ENCODE measurements around the gene SORD. TPM values are rescaled to one million over a fixed set of nuclear protein-coding genes. Genes with fewer than 3 reads are reported as not detected.
"Not testable (repeated sequence)": the region's sequence is repeated elsewhere in the genome, so short reads cannot be mapped to it uniquely, and the experiment has no call there.

SORD gene
- total RNA-seq, 2 experiments from 2014 or later = 7.6 to 10.2 TPM

- DNase-seq (no peak), ATAC-seq (ENCODE audit: low read depth) (no peak)
- POLR2A ChIA-PET = no interaction called here
- Mint-ChIP-seq H3K36me3 (no peaks in the 10 kb centered on the region), H3K27me3 (peaks cover 5% of the 10 kb centered on the region), H3K4me3 (no peak overlapping the region), H3K27ac (no peak overlapping the region), H3K9me3 (no peaks in the 10 kb centered on the region), H3K4me1 (no peaks in the 10 kb centered on the region)
Observed at GRCh38 chr15:45102226-45102625, 79.2 kb downstream of the SORD start.

DNA sequence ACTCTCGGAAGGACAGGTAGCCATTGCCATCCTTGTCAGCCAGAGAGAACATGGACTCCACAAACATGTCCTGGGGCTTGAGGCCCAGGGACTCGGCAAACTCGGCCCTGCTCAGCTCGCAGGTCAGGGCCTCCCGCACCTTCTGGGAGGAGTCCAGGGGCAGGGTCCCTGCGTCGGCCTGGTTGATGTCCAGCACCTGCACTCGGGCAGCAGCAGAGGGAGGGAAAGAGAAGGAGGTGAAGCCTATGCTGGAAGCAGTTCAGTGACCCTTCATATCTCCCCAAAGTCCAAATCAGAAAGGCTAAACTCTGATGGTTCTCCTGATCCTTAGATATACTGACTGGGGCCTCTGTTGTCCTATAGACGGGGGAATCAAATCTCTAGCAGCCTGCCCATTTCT lies 81.2 kb downstream of the SORD start:
- H3K4me1 Mint-ChIP-seq; H3K9me3 Mint-ChIP-seq; ATAC-seq (ENCODE audit: low read depth); DNase-seq; H3K4me3 Mint-ChIP-seq; POLR2A ChIA-PET; H3K36me3 Mint-ChIP-seq; H3K27ac Mint-ChIP-seq: not testable (repeated sequence)
- H3K27me3 Mint-ChIP-seq = peaks cover 11% of the 10 kb centered on the region

- ATAC-seq (ENCODE audit: low read depth) (no peak), DNase-seq (no peak)
- Mint-ChIP-seq H3K36me3 (no peaks in the 10 kb centered on the region), H3K4me3 (no peak overlapping the region), H3K9me3 (no peaks in the 10 kb centered on the region), H3K27me3 (peaks cover 25% of the 10 kb centered on the region), H3K4me1 (peaks cover 1% of the 10 kb centered on the region), H3K27ac (no peak overlapping the region)
- POLR2A ChIA-PET = no interaction called here
Observed at GRCh38 chr15:45105586-45105985, 82.6 kb downstream of the SORD start.

DNA sequence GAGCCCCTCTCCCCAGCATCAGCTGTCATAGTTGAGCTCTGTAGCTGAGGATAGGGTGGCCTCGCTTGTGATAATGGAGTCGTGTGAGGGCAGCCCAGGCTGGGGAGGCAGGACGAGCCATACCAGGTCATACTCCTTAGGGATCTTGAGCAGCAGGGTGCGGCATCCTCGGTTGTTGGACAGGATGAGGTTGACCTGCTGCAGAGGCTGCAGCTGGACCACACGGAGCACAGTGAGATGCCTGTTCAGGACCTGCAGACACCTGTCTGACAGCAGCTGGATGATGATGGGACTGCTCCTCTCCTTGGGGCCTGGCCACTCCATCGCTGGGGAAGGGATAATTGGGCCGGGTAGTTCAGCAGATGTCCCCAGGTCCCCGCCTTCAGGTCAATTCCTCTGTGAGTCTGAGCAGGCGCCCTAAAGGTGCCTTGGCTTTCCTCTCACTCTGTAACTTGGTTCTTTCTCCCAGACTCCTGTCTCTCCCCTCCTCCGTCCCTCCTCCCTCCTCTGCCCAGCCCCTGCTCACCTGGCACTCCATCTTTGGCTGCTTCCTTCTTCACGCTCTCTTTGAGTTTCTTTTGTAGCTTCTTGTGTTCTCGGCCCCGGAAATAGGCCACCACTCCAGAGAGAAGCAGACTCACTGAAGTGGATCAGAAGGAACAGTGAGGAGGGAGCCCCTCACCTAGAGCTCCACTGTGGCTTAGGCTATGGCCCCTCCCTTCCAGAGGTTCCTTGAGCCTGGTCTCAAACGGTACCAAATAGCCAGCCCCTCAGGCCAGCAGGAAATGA lies 83.2 kb downstream of the SORD start:
- Mint-ChIP-seq H3K9me3 (no peaks in the 10 kb centered on the region), H3K4me3 (no peak overlapping the region), H3K27me3 (peaks cover 24% of the 10 kb centered on the region), H3K4me1 (peaks cover 1% of the 10 kb centered on the region), H3K27ac (no peak overlapping the region), H3K36me3 (no peaks in the 10 kb centered on the region)
- no peak for ATAC-seq (ENCODE audit: low read depth)
- POLR2A ChIA-PET = no interaction called here
- DNase-seq = no peak

DNA sequence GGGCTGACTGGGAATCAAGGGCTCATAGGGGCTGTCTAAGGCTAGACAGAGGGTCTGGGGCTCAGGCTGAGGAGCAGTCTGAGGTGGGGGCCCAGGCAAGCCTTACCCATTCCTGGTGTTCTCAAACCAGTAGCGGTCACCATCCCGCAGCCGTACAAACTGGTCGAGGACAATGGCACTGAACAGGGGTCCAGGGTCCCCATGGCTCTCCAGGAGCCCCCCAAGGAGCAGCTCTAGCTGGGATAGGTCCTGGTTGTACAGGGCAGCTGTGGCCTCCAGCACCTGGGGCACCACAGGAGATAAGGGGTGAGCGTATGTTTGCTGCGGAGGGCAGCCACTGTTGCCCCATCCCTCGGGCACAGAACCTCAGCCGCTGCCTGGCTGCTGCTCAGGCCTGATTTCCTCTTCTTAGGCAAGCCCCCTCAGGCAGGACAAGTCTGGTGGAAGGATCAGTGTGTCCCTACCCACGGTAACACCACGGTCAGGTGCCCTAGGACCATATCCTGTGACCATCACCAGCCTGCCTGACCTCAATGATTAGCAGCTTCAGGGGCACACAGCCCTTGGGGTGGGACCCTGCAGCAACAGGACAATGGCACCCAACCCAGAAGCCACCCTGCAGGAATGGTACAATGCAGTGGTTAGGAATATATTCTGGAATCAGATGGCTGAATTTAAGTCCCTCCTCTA lies 85.1 kb downstream of the SORD start:
- Mint-ChIP-seq H3K4me3 (no peak overlapping the region), H3K27me3 (peaks cover 37% of the 10 kb centered on the region), H3K36me3 (no peaks in the 10 kb centered on the region), H3K9me3 (no peaks in the 10 kb centered on the region), H3K4me1 (peaks cover 8% of the 10 kb centered on the region), H3K27ac (no peak overlapping the region)
- ATAC-seq (ENCODE audit: low read depth) (no peak), DNase-seq (no peak)
- POLR2A ChIA-PET = no interaction called here

- POLR2A ChIA-PET = no interaction called here
- ATAC-seq (ENCODE audit: low read depth) (no peak), DNase-seq (no peak)
- peaks cover 14% of the 10 kb centered on the region for H3K4me1 Mint-ChIP-seq
- no peaks in the 10 kb centered on the region for H3K36me3 Mint-ChIP-seq
- no peak overlapping the region for H3K4me3 Mint-ChIP-seq
- H3K27me3 Mint-ChIP-seq = peaks cover 57% of the 10 kb centered on the region
- no peaks in the 10 kb centered on the region for H3K9me3 Mint-ChIP-seq
- H3K27ac Mint-ChIP-seq = no peak overlapping the region
Observed at GRCh38 chr15:45110256-45110820, 87.3 kb downstream of the SORD start.

- POLR2A ChIA-PET = no interaction called here
- H3K4me1 Mint-ChIP-seq = peaks cover 14% of the 10 kb centered on the region
- H3K4me3 Mint-ChIP-seq = peak overlapping the region; percentile 55
- H3K27me3 Mint-ChIP-seq = peaks cover 70% of the 10 kb centered on the region
- DNase-seq (no peak), ATAC-seq (ENCODE audit: low read depth) (no peak)
- no peak overlapping the region for H3K27ac Mint-ChIP-seq
- H3K9me3 Mint-ChIP-seq = no peaks in the 10 kb centered on the region
- H3K36me3 Mint-ChIP-seq = no peaks in the 10 kb centered on the region
Observed at GRCh38 chr15:45111390-45112142, 88.6 kb downstream of the SORD start.

GRCh38 chr15:45112143-45112590 lies 89.2 kb downstream of the SORD start:
- Mint-ChIP-seq H3K27me3 (peaks cover 75% of the 10 kb centered on the region), H3K9me3 (no peaks in the 10 kb centered on the region), H3K4me3 (peak overlapping the region; percentile 55), H3K36me3 (no peaks in the 10 kb centered on the region), H3K4me1 (peaks cover 14% of the 10 kb centered on the region), H3K27ac (no peak overlapping the region)
- peak; percentile 42 for DNase-seq
- POLR2A ChIA-PET = no interaction called here
- ATAC-seq (ENCODE audit: low read depth) = no peak

DNA sequence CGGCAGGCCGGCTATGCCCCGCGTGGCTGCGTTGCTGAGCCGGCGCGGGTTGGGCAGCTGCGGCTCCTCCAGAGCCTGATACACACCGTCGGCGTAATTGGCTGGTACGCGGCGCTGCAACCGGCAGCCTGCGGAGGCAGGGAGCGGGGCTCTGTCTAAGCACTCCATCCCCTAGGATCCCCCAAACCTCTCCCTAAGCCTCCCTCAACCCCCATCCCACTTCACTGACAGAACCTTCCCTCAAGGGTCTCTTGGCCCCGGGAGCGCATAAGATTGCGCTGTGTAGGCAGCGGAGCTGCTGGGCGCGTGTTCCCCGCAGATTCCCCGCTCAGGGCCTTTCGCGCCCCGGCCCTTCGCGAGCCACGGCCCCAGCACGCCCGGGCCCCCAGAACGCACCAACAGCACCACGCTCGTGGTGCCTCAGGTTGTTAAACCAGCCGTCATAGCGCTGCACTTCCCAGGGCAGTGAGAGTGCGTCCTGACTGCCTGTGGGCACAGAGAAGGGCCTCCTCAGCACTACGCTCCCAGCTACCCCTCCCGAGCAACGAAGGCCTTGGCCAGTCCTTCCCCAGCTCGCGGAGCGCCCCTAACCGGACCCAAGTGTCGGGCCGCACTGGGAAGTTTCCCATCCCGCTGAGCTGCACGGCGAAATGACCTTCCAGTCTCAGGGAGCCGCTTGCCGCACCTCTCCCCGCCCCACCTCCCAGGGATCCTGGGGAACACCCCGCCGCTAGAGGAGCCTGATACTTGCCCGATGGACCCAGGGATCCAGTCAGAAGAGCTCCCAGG lies 89.8 kb downstream of the SORD start:
- ATAC-seq (ENCODE audit: low read depth) = no peak
- Mint-ChIP-seq H3K27ac (no peak overlapping the region), H3K4me1 (peaks cover 18% of the 10 kb centered on the region), H3K27me3 (peaks cover 81% of the 10 kb centered on the region), H3K4me3 (peak overlapping the region; percentile 55), H3K36me3 (no peaks in the 10 kb centered on the region), H3K9me3 (no peaks in the 10 kb centered on the region)
- DNase-seq = peak; percentile 41
- POLR2A ChIA-PET = no interaction called here

DNA sequence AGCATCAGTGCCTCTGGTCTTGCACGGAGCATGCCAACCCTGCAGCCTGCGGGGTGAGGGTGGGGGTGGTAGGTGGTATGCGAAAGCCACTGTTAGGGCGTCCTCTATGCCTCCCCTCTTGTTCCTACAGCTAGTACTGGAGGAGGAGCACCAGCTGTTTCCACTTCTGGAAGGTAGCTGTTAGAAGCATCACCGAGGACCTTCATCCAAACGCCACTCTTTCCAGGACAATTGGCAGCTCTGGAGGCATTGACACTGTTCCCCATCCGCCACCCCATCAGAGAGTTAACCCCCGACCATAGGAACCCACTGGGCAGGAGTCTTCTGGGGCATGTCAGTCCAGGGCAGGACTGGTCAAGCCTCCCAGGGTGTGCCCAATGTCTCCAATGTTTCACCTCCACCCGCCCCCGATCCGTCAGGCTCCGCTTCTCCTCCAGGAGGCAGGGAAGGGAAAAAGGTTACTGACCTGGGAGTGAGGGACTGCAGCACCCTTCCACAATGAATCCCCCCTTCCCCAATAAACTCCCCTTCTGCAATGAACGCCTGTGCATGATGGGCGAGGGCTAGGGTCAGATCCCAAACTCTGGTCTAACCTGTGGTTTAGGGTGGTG lies 90.5 kb downstream of the SORD start:
- Mint-ChIP-seq H3K27me3 (peaks cover 88% of the 10 kb centered on the region), H3K4me1 (peaks cover 20% of the 10 kb centered on the region), H3K27ac (no peak overlapping the region), H3K4me3 (no peak overlapping the region), H3K36me3 (no peaks in the 10 kb centered on the region), H3K9me3 (no peaks in the 10 kb centered on the region)
- DNase-seq (no peak), ATAC-seq (ENCODE audit: low read depth) (no peak)
- POLR2A ChIA-PET = no interaction called here

DNA sequence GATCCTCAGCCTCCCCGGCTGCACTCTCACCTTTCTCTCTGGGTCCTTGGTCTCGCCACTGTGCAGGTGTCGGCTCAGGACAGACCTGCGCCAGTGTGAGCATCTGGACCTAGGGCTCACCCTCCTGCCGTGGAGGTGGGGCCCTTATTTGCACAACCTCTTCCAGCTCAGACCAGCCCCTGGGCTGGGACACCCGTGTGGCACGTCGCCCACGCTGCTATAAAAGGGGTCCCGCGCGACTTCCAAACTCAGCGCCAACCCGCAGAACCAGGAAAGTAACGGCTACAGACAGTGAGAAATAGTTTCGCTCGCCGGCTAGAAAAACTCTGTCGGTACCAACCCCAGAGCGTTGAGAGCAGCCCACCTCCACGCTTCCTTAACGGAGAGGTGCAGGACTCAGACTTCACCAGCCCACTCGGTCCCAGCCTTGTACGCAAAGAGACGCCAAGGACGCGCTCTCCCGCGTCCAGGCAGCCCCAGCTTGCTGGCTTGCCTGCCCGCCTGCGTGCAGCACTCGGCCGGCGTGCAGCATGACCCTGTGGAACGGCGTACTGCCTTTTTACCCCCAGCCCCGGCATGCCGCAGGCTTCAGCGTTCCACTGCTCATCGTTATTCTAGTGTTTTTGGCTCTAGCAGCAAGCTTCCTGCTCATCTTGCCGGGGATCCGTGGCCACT lies 91.2 kb downstream of the SORD start, which contains the start of the genes DUOX2 and DUOXA2:
Gene DUOX2, minus strand, starts transcription at position 97 of the 675 bp plus-strand sequence. CDS start 761 bp downstream, outside the sequence.
Gene DUOXA2, plus strand, starts transcription at position 251 of the 675 bp plus-strand sequence. Its CDS starts 280 bp downstream, at position 531.
- Mint-ChIP-seq H3K27ac (no peak within 1 kb of the TSS), H3K36me3 (no peaks in the 10 kb centered on the region), H3K4me1 (peaks cover 20% of the 10 kb centered on the region), H3K27me3 (peaks cover 85% of the 10 kb centered on the region), H3K9me3 (no peaks in the 10 kb centered on the region), H3K4me3 (peak within 1 kb of the TSS; percentile 39)
- no peak for ATAC-seq (ENCODE audit: low read depth)
- DNase-seq = no peak
- POLR2A ChIA-PET = no interaction called here

GRCh38 chr15:45114751-45115085 lies 91.7 kb downstream of the SORD start:
- H3K4me3 Mint-ChIP-seq = no peak overlapping the region
- peaks cover 84% of the 10 kb centered on the region for H3K27me3 Mint-ChIP-seq
- POLR2A ChIA-PET = no interaction called here
- no peaks in the 10 kb centered on the region for H3K9me3 Mint-ChIP-seq
- DNase-seq (no peak), ATAC-seq (ENCODE audit: low read depth) (no peak)
- H3K36me3 Mint-ChIP-seq = no peaks in the 10 kb centered on the region
- H3K4me1 Mint-ChIP-seq = peaks cover 20% of the 10 kb centered on the region
- H3K27ac Mint-ChIP-seq = no peak overlapping the region

Data from activated naive CD8-positive, alpha-beta T cell treated with anti-CD3 and anti-CD28 coated beads, Interleukin-2, amount 10 ng/mL, durations not matched to agents 7 days and 5 days (primary cell).